Mesothelial cell of epicardium (in vitro differentiated cells): ENCODE data around the gene LRRC46. TPM values are rescaled to one million over a fixed set of nuclear protein-coding genes. Genes with fewer than 3 reads are reported as not detected.

Experiments
- DNase-seq, 2 experiments: peaks; one replicate each; pipeline ENCODE4 v3.0.0; 2021; ENCODE audit warnings: low spot score in 2 of 2; ENCODE audit not compliant: unreplicated experiment in 2 of 2
- H3K27ac Mint-ChIP-seq: 2 replicates; pipeline ENCODE4 v1.8.0; 2021; ENCODE audit warnings: mixed read lengths
- H3K27me3 Mint-ChIP-seq: 2 replicates; pipeline ENCODE4 v1.8.0; 2021; ENCODE audit warnings: low read depth, mixed read lengths
- H3K36me3 Mint-ChIP-seq: 2 replicates; pipeline ENCODE4 v1.8.0; 2021; ENCODE audit warnings: mixed read lengths
- H3K4me1 Mint-ChIP-seq: 2 replicates; pipeline ENCODE4 v1.8.0; 2021; ENCODE audit warnings: mixed read lengths
- H3K4me3 Mint-ChIP-seq: 2 replicates; pipeline ENCODE4 v1.8.0; 2021; ENCODE audit warnings: mild to moderate bottlenecking, moderate library complexity, mixed read lengths
- H3K9me3 Mint-ChIP-seq: 2 replicates; pipeline ENCODE4 v1.8.0; 2021; ENCODE audit warnings: mixed read lengths
- CTCF ChIP-seq: fragments of 200-600 bp; sonication (generic); IDR thresholded peaks from one replicate; pipeline ENCODE4 v1.5.0; 2021; ENCODE audit warnings: antibody characterized with exemption; ENCODE audit not compliant: unreplicated experiment
- total RNA-seq: library from RNA; stranded (reverse); gene quantifications from 3 replicates; pipeline ENCODE4 v1.2.1, GENCODE V29; 2021

Gene LRRC46
- total RNA-seq, 1 donor from 2014 or later: not detected

DNA sequence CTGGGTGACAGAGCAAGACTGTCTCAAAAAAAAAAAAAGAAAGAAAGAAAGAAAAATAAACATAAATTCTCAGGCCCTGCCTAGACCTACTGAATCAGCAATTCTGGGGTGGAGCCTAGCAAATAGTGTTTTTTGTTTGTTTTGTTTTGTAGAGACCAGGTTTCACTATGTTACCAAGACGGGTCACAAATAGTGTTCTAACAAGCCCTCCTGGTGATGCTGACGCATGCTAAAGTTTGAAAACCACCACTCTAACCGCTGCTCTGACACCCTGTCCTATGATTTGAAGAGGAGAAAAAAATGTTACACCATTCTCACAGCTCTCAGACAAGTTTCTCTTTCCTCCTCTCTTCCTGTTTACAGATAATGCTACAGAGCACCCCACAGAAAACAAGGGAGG lies 1.6 kb upstream of the LRRC46 start:
- peaks cover 18% of the 10 kb centered on the region for H3K4me1 Mint-ChIP-seq
- peaks cover 10% of the 10 kb centered on the region for H3K36me3 Mint-ChIP-seq
- peak overlapping the region; percentile 87 for H3K4me3 Mint-ChIP-seq
- no peak for DNase-seq
- TF ChIP-seq CTCF: no peak
- H3K9me3 Mint-ChIP-seq: no peaks in the 10 kb centered on the region
- no peaks in the 10 kb centered on the region for H3K27me3 Mint-ChIP-seq
- H3K27ac Mint-ChIP-seq: peak overlapping the region; percentile 36

DNA sequence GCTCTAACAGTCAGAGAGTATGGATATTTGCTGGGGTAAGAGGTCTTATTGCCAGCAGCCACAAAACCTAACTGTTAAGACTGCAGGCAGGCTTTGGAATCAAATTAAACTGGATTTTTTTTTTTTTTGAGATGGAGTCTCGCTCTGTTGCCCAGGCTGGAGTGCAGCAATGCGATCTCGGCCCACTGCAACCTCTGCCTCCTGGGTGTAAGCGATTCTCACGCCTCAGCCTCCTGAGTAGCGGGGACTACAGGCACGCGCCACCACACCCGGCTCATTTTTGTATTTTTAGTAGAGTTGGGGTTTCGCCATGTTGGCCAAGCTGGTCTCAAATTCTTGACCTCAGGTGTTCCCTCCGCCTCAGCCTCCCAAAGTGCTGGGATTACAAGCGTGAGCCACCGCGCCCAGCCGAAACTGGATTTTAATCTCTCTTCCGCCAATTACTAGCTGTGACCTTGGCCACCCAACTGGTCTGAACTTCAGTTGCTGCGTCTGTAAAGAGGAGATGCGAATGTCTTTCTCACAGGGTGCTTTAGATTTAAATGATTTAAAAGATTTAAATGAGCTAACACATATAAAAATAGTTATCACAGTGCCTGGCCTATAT lies 971 bp upstream of the LRRC46 start:
- Mint-ChIP-seq H3K4me3 (peak overlapping the region; percentile 87), H3K9me3 (no peaks in the 10 kb centered on the region), H3K27me3 (no peaks in the 10 kb centered on the region), H3K27ac (peak overlapping the region; percentile 89), H3K4me1 (peaks cover 18% of the 10 kb centered on the region), H3K36me3 (peaks cover 9% of the 10 kb centered on the region)
- TF ChIP-seq CTCF: no peak
- DNase-seq: no peak

DNA sequence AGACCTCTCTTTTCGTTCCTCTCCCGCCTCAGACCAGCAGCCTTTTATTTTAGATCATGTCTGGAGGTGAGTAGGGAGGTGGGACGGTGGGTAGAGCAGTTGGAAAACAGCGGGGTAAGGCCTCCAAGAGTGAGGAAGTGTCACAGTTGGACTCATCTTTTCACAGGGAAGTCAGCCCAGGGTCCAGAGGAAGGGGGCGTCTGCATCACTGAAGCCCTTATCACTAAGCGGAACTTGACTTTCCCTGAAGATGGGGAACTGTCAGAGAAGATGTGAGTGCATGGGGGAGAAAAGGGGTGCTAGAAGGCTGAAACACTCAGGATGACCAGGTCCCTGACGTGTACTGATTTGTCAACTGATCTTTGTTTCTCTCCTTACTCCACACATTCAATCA lies 461 bp downstream of the LRRC46 start:
- no peak for TF ChIP-seq CTCF
- H3K4me1 Mint-ChIP-seq: peaks cover 18% of the 10 kb centered on the region
- no peaks in the 10 kb centered on the region for H3K27me3 Mint-ChIP-seq
- peaks cover 6% of the 10 kb centered on the region for H3K36me3 Mint-ChIP-seq
- peak overlapping the region; percentile 49 for H3K27ac Mint-ChIP-seq
- no peak for DNase-seq
- H3K9me3 Mint-ChIP-seq: no peaks in the 10 kb centered on the region
- peak overlapping the region; percentile 87 for H3K4me3 Mint-ChIP-seq

DNA sequence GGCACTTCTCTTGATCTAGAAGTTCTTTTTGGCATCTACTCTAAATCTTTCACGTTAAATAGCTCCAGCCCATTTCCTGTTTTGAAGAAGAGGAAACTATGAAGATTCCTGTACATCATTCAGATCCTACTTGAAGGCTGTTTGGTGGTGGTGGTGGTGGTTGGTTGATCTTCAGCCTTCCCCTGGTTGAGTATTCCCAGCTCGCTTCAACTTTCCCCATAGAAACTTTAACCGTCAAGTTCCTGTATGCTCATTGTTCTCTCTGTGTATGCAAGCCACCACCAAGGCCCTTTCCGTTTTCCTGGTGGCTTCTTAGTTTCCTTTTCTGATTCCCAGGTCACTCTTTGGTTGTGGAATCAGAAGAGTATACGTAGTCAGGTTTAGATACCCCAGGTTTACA lies 3.3 kb downstream of the LRRC46 start:
- H3K4me1 Mint-ChIP-seq: peaks cover 19% of the 10 kb centered on the region
- no peaks in the 10 kb centered on the region for H3K9me3 Mint-ChIP-seq
- DNase-seq: no peak
- no peak for TF ChIP-seq CTCF
- peaks cover 8% of the 10 kb centered on the region for H3K36me3 Mint-ChIP-seq
- H3K27ac Mint-ChIP-seq: no peak overlapping the region
- H3K4me3 Mint-ChIP-seq: no peak overlapping the region
- H3K27me3 Mint-ChIP-seq: no peaks in the 10 kb centered on the region

GRCh38 chr17:47836601-47837000 lies 5.1 kb downstream of the LRRC46 start:
- TF ChIP-seq CTCF: no peak
- DNase-seq: no peak
- Mint-ChIP-seq H3K27me3 (no peaks in the 10 kb centered on the region), H3K36me3 (peaks cover 8% of the 10 kb centered on the region), H3K27ac (no peak overlapping the region), H3K4me1 (peaks cover 22% of the 10 kb centered on the region), H3K4me3 (no peak overlapping the region), H3K9me3 (no peaks in the 10 kb centered on the region)
